ENCODE data around the gene CFAP97. TPM values are rescaled to one million over a fixed set of nuclear protein-coding genes. Genes with fewer than 3 reads are reported as not detected.

The CFAP97 gene
- total and polyA plus RNA-seq, 9 of the 15 experiments (the other 6 are each of a cell fraction or from before 2014, with no cell fraction given) = 17.3 to 57.8 (median 44.4) TPM

- TF ChIP-seq HMGXB4 (CRISPR knock-in tag; IDR thresholded peaks at IDR 0.05) (peak; percentile 74; the same call in 1 of the 2 replicates), MYNN (IDR thresholded peaks at IDR 0.05) (no peak), MYNN (CRISPR knock-in tag; IDR thresholded peaks at IDR 0.05) (no peak), GATA2 (CRISPR knock-in tag; IDR thresholded peaks at IDR 0.05) (no peak), HDGF (IDR thresholded peaks at IDR 0.05) (no peak), ZNF655 (CRISPR knock-in tag; IDR thresholded peaks at IDR 0.05) (no peak), SRSF9 (IDR thresholded peaks at IDR 0.05; ENCODE audit: borderline replicate concordance, low read depth, low read length) (no peak), SUPT5H (IDR thresholded peaks at IDR 0.05) (no peak), STAT6 (CRISPR knock-in tag; IDR thresholded peaks at IDR 0.05) (no peak), CSDE1 (IDR thresholded peaks at IDR 0.05) (no peak), HOXB6 (CRISPR knock-in tag; IDR thresholded peaks at IDR 0.05; ENCODE audit: borderline replicate concordance) (no peak), FOXK2 (conservative IDR thresholded peaks at IDR 0.05 in 1 of 2, IDR thresholded peaks at IDR 0.05 in 1 of 2; ENCODE audit: low read depth in 2 of 2) (no peak), RHOXF2B (CRISPR knock-in tag; conservative IDR thresholded peaks at IDR 0.05) (no peak), ZNF274 (IDR thresholded peaks at IDR 0.05; ENCODE audit: borderline replicate concordance, low read depth, low read length) (no peak), ZNF589 (CRISPR knock-in tag; IDR thresholded peaks at IDR 0.05; ENCODE audit: low read depth) (no peak; the same call in 1 of the 2 replicates), OTX1 (CRISPR knock-in tag; IDR thresholded peaks at IDR 0.05) (no peak), ZNF324 (CRISPR knock-in tag; IDR thresholded peaks at IDR 0.05) (no peak), ZFPM2 (CRISPR knock-in tag; IDR thresholded peaks at IDR 0.05) (no peak), GABPB1 (CRISPR knock-in tag; IDR thresholded peaks at IDR 0.05) (no peak), ATF4 (CRISPR knock-in tag; IDR thresholded peaks at IDR 0.05) (no peak), JUN (IDR thresholded peaks at IDR 0.05; ENCODE audit: borderline replicate concordance, low read depth, low read length) (no peak), JUN (CRISPR knock-in tag; IDR thresholded peaks at IDR 0.05; ENCODE audit: borderline replicate concordance) (0 out of 2 replicates have a peak, but pooled peaks have one; percentile 64), EWSR1 (IDR thresholded peaks at IDR 0.05; ENCODE audit: borderline replicate concordance, low read depth, partially characterized antibody) (no peak)
Measured at GRCh38 chr4:185203486-185204237, at the start of gene CFAP97 (continued).
